Endothelial cell (in vitro differentiated cells): Measurements from ENCODE around the gene CELF5. TPM values are rescaled to one million over a fixed set of nuclear protein-coding genes. Genes with fewer than 3 reads are reported as not detected.

ENCODE experiments used
- DNase-seq: peaks from one replicate; pipeline ENCODE4 v3.0.0; 2021; ENCODE audit warnings: low spot score
- H3K27ac Mint-ChIP-seq: one replicate; pipeline ENCODE4 v1.8.0; 2021; ENCODE audit warnings: mixed read lengths, inconsistent platforms; ENCODE audit not compliant: unreplicated experiment
- H3K27me3 Mint-ChIP-seq: one replicate; pipeline ENCODE4 v1.8.0; 2021; ENCODE audit warnings: mild to moderate bottlenecking, moderate library complexity, mixed read lengths, inconsistent platforms; ENCODE audit not compliant: unreplicated experiment
- H3K36me3 Mint-ChIP-seq: one replicate; pipeline ENCODE4 v1.8.0; 2021; ENCODE audit warnings: mild to moderate bottlenecking, low read depth, mixed read lengths, inconsistent platforms; ENCODE audit not compliant: unreplicated experiment
- H3K4me1 Mint-ChIP-seq: one replicate; pipeline ENCODE4 v1.8.0; 2021; ENCODE audit warnings: mild to moderate bottlenecking, mixed read lengths, inconsistent platforms; ENCODE audit not compliant: unreplicated experiment
- H3K4me3 Mint-ChIP-seq: one replicate; pipeline ENCODE4 v1.8.0; 2021; ENCODE audit warnings: mild to moderate bottlenecking, mixed read lengths, inconsistent platforms; ENCODE audit not compliant: unreplicated experiment
- H3K9me3 Mint-ChIP-seq: one replicate; pipeline ENCODE4 v1.8.0; 2021; ENCODE audit warnings: mixed read lengths, inconsistent platforms; ENCODE audit not compliant: unreplicated experiment
- total RNA-seq: library from RNA; stranded (reverse); fragmentation: NEBNext Ultra II Directional; extraction: Animal tissue kit (Norgen Biotek cat#: 25700); gene quantifications from one replicate; pipeline ENCODE4 v1.2.1, GENCODE V29; 2021; ENCODE audit not compliant: unreplicated experiment
- TF ChIP-seq, protein P1 (sequence below): fragments of 200-600 bp; sonication (generic); IDR thresholded peaks from one replicate; pipeline ENCODE4 v1.5.0; 2021; ENCODE audit warnings: antibody characterized with exemption; ENCODE audit not compliant: unreplicated experiment

CELF5 gene
- total RNA-seq, 1 donor from 2014 or later = 0.38 TPM

DNA sequence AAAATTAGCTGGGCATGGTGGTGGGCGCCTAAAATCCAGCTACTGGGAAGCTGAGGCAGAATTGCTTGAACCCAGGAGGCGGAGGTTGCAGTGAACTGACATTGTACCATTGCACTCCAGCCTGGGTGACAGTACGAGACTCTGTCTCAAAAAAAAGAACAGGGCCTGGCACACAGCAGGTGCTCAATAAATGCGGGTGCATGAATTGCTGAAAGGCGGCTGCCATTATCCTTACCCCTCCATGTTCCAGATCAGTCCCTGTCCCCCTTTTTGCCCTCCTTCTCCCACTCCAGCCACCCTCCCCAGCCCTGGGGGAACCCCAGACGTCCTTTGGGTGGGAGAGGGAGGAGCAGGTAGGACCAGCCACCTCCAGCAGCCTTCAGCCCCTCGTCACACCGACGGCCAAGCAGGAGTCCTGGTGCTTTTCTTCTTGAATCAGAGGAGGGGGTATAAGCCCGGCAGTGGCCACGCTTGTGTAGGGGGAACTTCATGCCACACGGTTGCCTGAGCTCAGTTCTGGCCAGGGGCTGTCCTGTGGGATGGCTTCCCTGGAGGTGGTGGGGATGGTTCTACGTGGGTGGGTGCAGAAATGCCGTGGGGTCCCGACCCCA is 121.5 kb downstream of the CELF5 start:
- H3K9me3 Mint-ChIP-seq = no peaks in the 10 kb centered on the region
- H3K27ac Mint-ChIP-seq = no peak overlapping the region

More for the DNA sequence above, 121.5 kb downstream of the CELF5 start:
- Mint-ChIP-seq H3K4me1 (no peaks in the 10 kb centered on the region), H3K27me3 (peaks cover 3% of the 10 kb centered on the region), H3K36me3 (no peaks in the 10 kb centered on the region), H3K4me3 (no peak overlapping the region)
- TF ChIP-seq, protein P1, sequence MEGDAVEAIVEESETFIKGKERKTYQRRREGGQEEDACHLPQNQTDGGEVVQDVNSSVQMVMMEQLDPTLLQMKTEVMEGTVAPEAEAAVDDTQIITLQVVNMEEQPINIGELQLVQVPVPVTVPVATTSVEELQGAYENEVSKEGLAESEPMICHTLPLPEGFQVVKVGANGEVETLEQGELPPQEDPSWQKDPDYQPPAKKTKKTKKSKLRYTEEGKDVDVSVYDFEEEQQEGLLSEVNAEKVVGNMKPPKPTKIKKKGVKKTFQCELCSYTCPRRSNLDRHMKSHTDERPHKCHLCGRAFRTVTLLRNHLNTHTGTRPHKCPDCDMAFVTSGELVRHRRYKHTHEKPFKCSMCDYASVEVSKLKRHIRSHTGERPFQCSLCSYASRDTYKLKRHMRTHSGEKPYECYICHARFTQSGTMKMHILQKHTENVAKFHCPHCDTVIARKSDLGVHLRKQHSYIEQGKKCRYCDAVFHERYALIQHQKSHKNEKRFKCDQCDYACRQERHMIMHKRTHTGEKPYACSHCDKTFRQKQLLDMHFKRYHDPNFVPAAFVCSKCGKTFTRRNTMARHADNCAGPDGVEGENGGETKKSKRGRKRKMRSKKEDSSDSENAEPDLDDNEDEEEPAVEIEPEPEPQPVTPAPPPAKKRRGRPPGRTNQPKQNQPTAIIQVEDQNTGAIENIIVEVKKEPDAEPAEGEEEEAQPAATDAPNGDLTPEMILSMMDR = no peak
- DNase-seq = no peak

Other genes with a start within 250 kb of the CELF5 start
- gene TLE6, start 247.1 kb upstream of the CELF5 start, total RNA-seq = 0.59 TPM
- gene TLE2, start 195.4 kb upstream of the CELF5 start, total RNA-seq = 5.7 TPM
- gene TLE5, start 162.2 kb upstream of the CELF5 start, total RNA-seq = 343 TPM
- 35.8 TPM for gene GNA11, start 130.3 kb upstream of the CELF5 start, total RNA-seq
- gene GNA15, start 88.6 kb upstream of the CELF5 start, total RNA-seq = not detected
- not detected for gene S1PR4, start 45.9 kb upstream of the CELF5 start, total RNA-seq
- gene NCLN, start 38.7 kb upstream of the CELF5 start, total RNA-seq = 63.0 TPM
- gene NFIC, start 141.9 kb downstream of the CELF5 start, total RNA-seq = 4.9 TPM